ENCODE results near the gene TREX2.
A peak's percentile ranks its signal among the peaks of the same experiment; 100 is the strongest.

GRCh38 chrX:153438532-153438931 lies 7.3 kb downstream of the TREX2 start:
- TF ChIP-seq CTCF (IDR thresholded peaks at IDR 0.05) (peak; percentile 35), ZFX (IDR thresholded peaks at IDR 0.05; ENCODE audit: borderline replicate concordance) (no peak)
